ENCODE measurements around the gene INTS14. TPM values are rescaled to one million over a fixed set of nuclear protein-coding genes. Genes with fewer than 3 reads are reported as not detected.

Gene INTS14
- total RNA-seq, 2 experiments from 2014 or later = 20.6 to 25.1 TPM

DNA sequence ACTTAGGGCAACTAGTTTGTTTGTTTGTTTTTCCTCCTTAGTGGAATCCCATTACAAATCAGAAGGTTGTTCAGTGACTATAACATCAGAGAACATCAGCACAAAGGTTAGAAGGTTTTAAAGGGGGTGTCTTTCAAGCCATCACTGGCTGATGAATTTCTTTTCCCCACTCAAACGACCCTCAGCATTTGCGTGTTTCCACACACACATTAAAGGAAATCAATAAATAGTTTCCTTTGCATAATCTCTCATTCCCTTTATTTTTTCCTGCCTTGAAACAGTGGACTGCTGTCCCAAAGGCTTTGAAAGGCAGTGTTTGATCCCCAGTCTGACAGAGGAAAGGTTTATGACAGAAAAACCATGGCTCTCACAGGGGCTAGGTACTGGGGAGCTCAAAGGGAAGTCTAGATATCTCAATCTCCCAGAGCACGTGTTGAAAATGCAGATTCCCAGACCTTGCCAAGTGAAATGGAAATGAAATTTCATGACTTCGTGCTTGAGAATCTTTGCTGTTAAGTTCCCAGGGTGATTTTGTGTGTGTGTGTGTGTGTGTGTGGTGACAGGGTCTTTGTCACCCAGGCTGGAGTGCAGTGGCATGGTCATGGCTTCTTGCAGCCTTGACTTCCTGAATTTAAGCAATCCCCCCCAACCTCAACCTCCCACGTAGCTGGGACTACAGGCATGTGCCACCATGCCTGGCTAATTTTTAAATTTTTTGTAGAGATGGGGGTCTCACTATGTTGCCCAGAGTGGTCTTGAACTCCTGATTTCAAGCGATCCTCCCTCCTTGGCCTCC, 2.2 kb upstream of the INTS14 start:
- ChIA-PET CTCF (no interaction called here), POLR2A (no interaction called here)
- Mint-ChIP-seq H3K36me3 (ENCODE audit: low read depth) (peaks cover 20% of the 10 kb centered on the region), H3K27ac (peak overlapping the region; percentile 93), H3K4me3 (no peak overlapping the region), H3K27me3 (no peaks in the 10 kb centered on the region), H3K9me3 (no peaks in the 10 kb centered on the region), H3K4me1 (ENCODE audit: low read depth) (peaks cover 36% of the 10 kb centered on the region)
- TF ChIP-seq, protein P1, sequence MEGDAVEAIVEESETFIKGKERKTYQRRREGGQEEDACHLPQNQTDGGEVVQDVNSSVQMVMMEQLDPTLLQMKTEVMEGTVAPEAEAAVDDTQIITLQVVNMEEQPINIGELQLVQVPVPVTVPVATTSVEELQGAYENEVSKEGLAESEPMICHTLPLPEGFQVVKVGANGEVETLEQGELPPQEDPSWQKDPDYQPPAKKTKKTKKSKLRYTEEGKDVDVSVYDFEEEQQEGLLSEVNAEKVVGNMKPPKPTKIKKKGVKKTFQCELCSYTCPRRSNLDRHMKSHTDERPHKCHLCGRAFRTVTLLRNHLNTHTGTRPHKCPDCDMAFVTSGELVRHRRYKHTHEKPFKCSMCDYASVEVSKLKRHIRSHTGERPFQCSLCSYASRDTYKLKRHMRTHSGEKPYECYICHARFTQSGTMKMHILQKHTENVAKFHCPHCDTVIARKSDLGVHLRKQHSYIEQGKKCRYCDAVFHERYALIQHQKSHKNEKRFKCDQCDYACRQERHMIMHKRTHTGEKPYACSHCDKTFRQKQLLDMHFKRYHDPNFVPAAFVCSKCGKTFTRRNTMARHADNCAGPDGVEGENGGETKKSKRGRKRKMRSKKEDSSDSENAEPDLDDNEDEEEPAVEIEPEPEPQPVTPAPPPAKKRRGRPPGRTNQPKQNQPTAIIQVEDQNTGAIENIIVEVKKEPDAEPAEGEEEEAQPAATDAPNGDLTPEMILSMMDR (IDR thresholded peaks at IDR 0.05) = no peak
- Histone ChIP-seq H3K4me1 (ENCODE audit: insufficient read depth, low read length) (peaks cover 28% of the 10 kb centered on the region), H3K4me3 (ENCODE audit: low read length) (no peak overlapping the region), H3K36me3 (ENCODE audit: insufficient read depth, low read length) (no peaks in the 10 kb centered on the region), H3K9me3 (ENCODE audit: control insufficient read depth in 1 of 2, insufficient read depth in 1 of 2, low read length in 2 of 2) (no peaks in the 10 kb centered on the region), H3K27ac (ENCODE audit: low read depth in 1 of 2, low read length in 2 of 2) (no peak overlapping the region), H3K27me3 (ENCODE audit: control insufficient read depth in 1 of 2, insufficient read depth in 2 of 2, low read length in 2 of 2) (no peaks in the 10 kb centered on the region)
- intact Hi-C loops (cut with DNase I, micrococcal nuclease) = loop anchor here in 1 of 2 experiments (10.0 kb wide), 1 partner anchor 308 kb away; the partner anchor contains the start of gene RNU5B-1
- ATAC-seq (ENCODE audit: poor library complexity) = no peak
- DNase-seq = no peak

DNA sequence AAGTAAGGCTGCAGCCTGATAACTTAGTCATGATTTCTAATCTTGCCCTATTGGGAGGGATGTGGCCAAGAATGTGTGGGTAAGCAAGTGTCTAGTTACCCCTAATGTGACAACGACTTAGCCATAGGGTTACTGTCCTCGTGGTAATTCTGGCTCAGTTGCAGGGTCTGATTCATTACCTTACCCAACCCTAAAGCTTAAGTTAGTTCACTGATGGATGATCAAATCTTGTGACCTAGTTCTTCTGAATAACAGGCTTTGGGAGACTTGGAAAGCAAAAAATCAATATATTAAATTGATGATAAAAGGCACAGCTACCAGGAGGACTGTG, 1.6 kb upstream of the INTS14 start:
- Mint-ChIP-seq H3K27ac (peak overlapping the region; percentile 93), H3K4me3 (peak overlapping the region; percentile 99), H3K9me3 (no peaks in the 10 kb centered on the region), H3K36me3 (ENCODE audit: low read depth) (peaks cover 23% of the 10 kb centered on the region), H3K4me1 (ENCODE audit: low read depth) (peaks cover 36% of the 10 kb centered on the region), H3K27me3 (no peaks in the 10 kb centered on the region)
- Histone ChIP-seq H3K27ac (ENCODE audit: low read depth in 1 of 2, low read length in 2 of 2) (peak overlapping the region in 1 of 2 donors; percentile 92), H3K9me3 (ENCODE audit: control insufficient read depth in 1 of 2, insufficient read depth in 1 of 2, low read length in 2 of 2) (no peaks in the 10 kb centered on the region), H3K27me3 (ENCODE audit: control insufficient read depth in 1 of 2, insufficient read depth in 2 of 2, low read length in 2 of 2) (no peaks in the 10 kb centered on the region), H3K4me3 (ENCODE audit: low read length) (no peak overlapping the region), H3K36me3 (ENCODE audit: insufficient read depth, low read length) (no peaks in the 10 kb centered on the region), H3K4me1 (ENCODE audit: insufficient read depth, low read length) (peaks cover 28% of the 10 kb centered on the region)
- CTCF ChIA-PET = no interaction called here
- POLR2A ChIA-PET = no interaction called here
- DNase-seq (no peak), ATAC-seq (ENCODE audit: poor library complexity) (no peak)
- intact Hi-C loops (cut with DNase I, micrococcal nuclease) = loop anchor here in 1 of 2 experiments (10.0 kb wide), 1 partner anchor 308 kb away; the partner anchor contains the start of gene RNU5B-1
- TF ChIP-seq, protein P1 (IDR thresholded peaks at IDR 0.05) = no peak

DNA sequence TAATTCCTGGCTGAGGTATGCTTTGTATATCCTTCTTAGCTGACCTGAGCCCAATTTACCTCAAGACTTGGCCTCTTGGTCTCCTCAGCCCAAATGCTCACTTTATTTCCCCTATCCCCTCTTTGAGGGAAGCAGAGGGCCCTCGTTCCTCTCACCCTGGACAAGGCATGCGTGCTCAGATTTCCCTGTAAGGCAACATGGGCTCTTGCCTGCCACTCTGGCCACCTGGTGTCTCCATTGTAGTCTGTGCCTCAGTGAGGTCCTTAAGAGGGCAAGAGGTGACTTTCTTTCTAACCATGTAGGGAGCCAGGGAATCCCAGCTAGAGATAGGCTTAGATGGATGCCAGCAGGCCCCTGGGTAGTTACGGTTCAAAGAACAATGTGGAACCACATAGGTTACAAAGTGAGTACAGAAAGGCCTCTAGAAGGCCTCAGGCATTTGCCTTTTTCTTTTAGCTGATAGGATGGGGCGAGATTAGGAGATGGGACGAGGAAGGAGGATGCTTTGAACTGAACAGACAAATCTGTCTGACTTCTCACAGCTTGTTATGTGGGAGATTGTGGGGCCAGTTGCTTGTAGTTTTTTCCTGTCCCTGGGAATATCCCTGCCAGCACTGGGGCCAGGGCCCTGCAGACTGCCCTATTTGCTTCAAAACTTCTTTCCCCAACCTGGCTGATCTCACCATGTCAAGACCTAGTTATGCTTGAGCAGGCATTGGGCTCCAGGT, 1.1 kb upstream of the INTS14 start:
- H3K36me3 Mint-ChIP-seq (ENCODE audit: low read depth) = peaks cover 27% of the 10 kb centered on the region
- peaks cover 40% of the 10 kb centered on the region for H3K4me1 Mint-ChIP-seq (ENCODE audit: low read depth)
- ATAC-seq (ENCODE audit: poor library complexity) (no peak), DNase-seq (peak in 2 of 14 experiments; percentile 10 to 26)
- no peaks in the 10 kb centered on the region for H3K27me3 ChIP-seq (ENCODE audit: control insufficient read depth in 1 of 2, insufficient read depth in 2 of 2, low read length in 2 of 2)
- H3K4me3 Mint-ChIP-seq = peak overlapping the region; percentile 99
- TF ChIP-seq, protein P1 (IDR thresholded peaks at IDR 0.05) = no peak
- CTCF ChIA-PET = interaction anchor here (1.5 kb wide), 1 partner anchor 775 kb away, joined by 4 read pairs; the partner anchor contains the start of gene MAP2K1
- H3K36me3 ChIP-seq (ENCODE audit: insufficient read depth, low read length) = no peaks in the 10 kb centered on the region
- no peaks in the 10 kb centered on the region for H3K27me3 Mint-ChIP-seq
- H3K27ac Mint-ChIP-seq = peak overlapping the region; percentile 93
- peak overlapping the region; percentile 88 to 92 for H3K27ac ChIP-seq (ENCODE audit: low read depth in 1 of 2, low read length in 2 of 2)
- H3K4me1 ChIP-seq (ENCODE audit: insufficient read depth, low read length) = peaks cover 28% of the 10 kb centered on the region
- no peaks in the 10 kb centered on the region for H3K9me3 ChIP-seq (ENCODE audit: control insufficient read depth in 1 of 2, insufficient read depth in 1 of 2, low read length in 2 of 2)
- peak overlapping the region; percentile 77 for H3K4me3 ChIP-seq (ENCODE audit: low read length)
- POLR2A ChIA-PET = interaction anchor here (0.9 to 1.5 kb wide), 3 partner anchors 13 to 221 kb away, joined by 3 read pairs; no protein-coding TSS in a partner anchor
- no peaks in the 10 kb centered on the region for H3K9me3 Mint-ChIP-seq
- intact Hi-C loops (cut with DNase I, micrococcal nuclease) = loop anchor here in 1 of 2 experiments (1.0 to 10.0 kb wide), 3 partner anchors 95 to 307 kb away; partner anchors contain the start of genes DPP8, RAB11A and RNU5B-1
